A549 treated with GW870086 at 1 μM for 4 hours (cell line): Measurements from ENCODE around the gene GDF11. TPM values are rescaled to one million over a fixed set of nuclear protein-coding genes. Genes with fewer than 3 reads are reported as not detected.

ENCODE experiments used
- total RNA-seq: library from RNA; stranded (reverse); fragments of 200-300 nt; extraction: Qiagen RNA extraction; gene quantifications from 5 replicates; pipeline ENCODE4 v1.2.3, GENCODE V29; 2022; ENCODE audit warnings: low read depth

Gene GDF11
- total RNA-seq = 2.6 to 4.8 TPM (median 4.0 TPM) in 5 replicates

GRCh38 chr12:55742719-55743405 is at the start of gene GDF11:
Gene GDF11 (plus strand): TSS chr12:55743122. CDS start chr12:55743317, 195 bp downstream.

DNA sequence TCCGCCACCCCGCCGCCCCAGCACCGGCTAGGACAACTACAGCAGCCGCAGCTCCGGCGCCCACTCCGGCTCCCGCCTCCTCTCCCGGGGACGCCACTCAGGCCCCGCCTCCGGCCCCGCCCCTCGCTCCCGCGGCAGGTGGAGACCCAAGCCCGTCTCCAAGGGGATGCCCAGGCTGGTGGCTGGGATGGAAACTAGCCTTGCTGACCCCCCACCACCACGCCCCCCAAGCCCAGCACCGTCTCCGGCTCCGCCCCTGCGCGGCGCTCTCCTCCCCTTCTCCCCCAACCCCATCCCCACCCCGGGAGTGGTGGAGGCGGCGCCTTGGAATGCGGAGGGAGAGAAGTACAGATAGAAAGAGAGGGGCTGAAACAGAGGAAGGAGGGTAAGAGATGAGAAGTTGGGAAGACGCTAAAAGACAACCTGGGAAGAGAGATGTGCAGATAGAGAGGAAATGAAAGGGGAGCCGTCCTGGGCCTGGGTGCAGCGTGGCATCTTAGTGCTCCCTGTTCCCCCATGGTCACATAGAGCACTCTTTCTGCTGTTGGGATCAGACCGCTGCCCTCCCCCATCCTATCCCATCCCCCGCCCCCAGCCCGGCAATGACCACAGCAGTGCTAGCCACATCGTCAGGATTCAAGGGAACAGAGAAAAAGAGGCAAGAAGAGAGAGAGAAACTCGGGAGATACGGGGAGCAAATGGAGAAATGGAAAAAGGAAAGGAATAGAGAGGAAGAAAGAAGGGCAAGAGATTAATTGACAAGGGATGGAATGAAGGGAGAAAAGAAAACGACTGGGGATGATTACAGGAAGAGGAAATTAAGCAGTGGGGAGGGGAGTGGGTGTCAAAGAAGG is 34.9 kb upstream of the GDF11 start, which contains the start of gene ITGA7:
TSS of gene ITGA7 (minus strand) at position 64 of the 854 bp plus-strand sequence. CDS start 222 bp downstream, outside the sequence.

DNA sequence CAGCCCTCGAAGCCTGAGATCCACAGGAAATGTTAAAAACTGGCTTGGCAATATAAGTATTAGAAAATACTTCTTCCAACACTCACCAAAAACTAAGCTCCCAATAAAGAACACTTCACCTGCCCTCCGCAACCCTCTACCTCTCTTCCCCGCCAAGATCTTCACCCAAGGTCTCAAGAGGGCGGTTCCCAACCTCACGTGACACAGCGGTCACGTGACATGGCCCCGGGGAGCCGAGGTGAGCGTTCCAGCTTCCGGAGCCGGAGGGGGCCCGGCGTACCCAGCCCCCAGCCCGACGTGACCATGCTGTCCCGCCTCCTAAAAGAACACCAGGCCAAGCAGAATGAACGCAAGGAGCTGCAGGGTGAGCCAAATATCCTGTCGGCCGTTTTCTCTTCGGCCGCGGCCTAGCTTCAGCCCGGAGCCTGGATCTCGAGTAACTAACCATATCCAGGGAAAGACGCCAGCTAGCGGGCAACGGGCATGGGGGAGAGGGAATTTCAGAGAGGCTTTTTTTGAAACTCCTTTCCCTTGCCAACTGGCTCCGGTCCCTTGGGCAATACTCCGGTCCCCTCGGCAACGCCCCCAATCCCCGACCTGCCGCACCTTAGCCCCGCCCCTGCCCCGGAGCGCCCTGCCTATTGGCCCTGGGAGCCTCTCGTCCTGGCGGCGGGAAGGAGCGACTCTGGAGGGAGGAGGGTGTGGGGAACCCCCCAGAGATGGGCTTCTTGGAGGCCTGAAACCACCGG is 26.9 kb upstream of the GDF11 start, which contains the start of gene BLOC1S1:
TSS of gene BLOC1S1 (plus strand) at position 214 of the 749 bp plus-strand sequence. CDS start at position 220, 6 bp downstream.

GRCh38 chr12:55720071-55720564 is 22.8 kb upstream of the GDF11 start, which contains the start of gene RDH5:
Gene RDH5 (plus strand): TSS chr12:55720393. CDS start chr12:55721185, 792 bp downstream.

GRCh38 chr12:55728939-55729818 is 13.7 kb upstream of the GDF11 start, which contains the start of gene CD63:
Gene CD63 (minus strand): TSS chr12:55729009. CDS start chr12:55728341, 668 bp downstream.

Other genes starting within 250 kb of the GDF11 start
- not detected in 5 replicates for gene OR6C4, start 193.5 kb upstream of the GDF11 start, total RNA-seq
- gene OR2AP1, start 170.7 kb upstream of the GDF11 start, total RNA-seq = not detected in 5 replicates
- gene OR10P1, start 106.2 kb upstream of the GDF11 start, total RNA-seq = not detected in 5 replicates
- 0.90 to 1.6 TPM (median 1.1 TPM) in 5 replicates for gene ITGA7, start 35.2 kb upstream of the GDF11 start, total RNA-seq
- gene BLOC1S1, start 27.1 kb upstream of the GDF11 start, total RNA-seq = 132 to 153 TPM (median 149 TPM) in 5 replicates
- gene RDH5, start 22.7 kb upstream of the GDF11 start, total RNA-seq = 1.3 to 2.5 TPM (median 2.4 TPM) in 5 replicates
- 622 to 709 TPM (median 693 TPM) in 5 replicates for gene CD63, start 14.1 kb upstream of the GDF11 start, total RNA-seq
- 90.9 to 132 TPM (median 96.1 TPM) in 5 replicates for gene SARNP, start 74.6 kb downstream of the GDF11 start, total RNA-seq
- 77.5 to 113 TPM (median 101 TPM) in 5 replicates for gene ORMDL2, start 74.9 kb downstream of the GDF11 start, total RNA-seq
- gene DNAJC14, start 86.5 kb downstream of the GDF11 start, total RNA-seq = 17.2 to 24.5 TPM (median 22.0 TPM) in 5 replicates
- 0.16 to 0.49 TPM (median 0.32 TPM) in 5 replicates for gene MMP19, start 99.8 kb downstream of the GDF11 start, total RNA-seq
- 35.6 to 43.1 TPM (median 39.1 TPM) in 5 replicates for gene PYM1, start 184.8 kb downstream of the GDF11 start, total RNA-seq
- 17.0 to 28.7 TPM (median 21.1 TPM) in 5 replicates for gene DGKA, start 188.0 kb downstream of the GDF11 start, total RNA-seq
- 0.68 to 1.4 TPM (median 0.88 TPM) in 5 replicates for gene PMEL, start 222.9 kb downstream of the GDF11 start, total RNA-seq
- gene CDK2, start 223.7 kb downstream of the GDF11 start, total RNA-seq = 49.1 to 57.5 TPM (median 55.2 TPM) in 5 replicates
- gene RAB5B, start 231.0 kb downstream of the GDF11 start, total RNA-seq = 24.4 to 34.1 TPM (median 32.7 TPM) in 5 replicates